ENCODE results near the gene NLK. TPM values are rescaled to one million over a fixed set of nuclear protein-coding genes. Genes with fewer than 3 reads are reported as not detected.

The NLK gene
- total and polyA plus RNA-seq, 2 donors (not counting 1 experiment from before 2014, with no cell fraction given): 14.4 to 16.1 TPM

DNA sequence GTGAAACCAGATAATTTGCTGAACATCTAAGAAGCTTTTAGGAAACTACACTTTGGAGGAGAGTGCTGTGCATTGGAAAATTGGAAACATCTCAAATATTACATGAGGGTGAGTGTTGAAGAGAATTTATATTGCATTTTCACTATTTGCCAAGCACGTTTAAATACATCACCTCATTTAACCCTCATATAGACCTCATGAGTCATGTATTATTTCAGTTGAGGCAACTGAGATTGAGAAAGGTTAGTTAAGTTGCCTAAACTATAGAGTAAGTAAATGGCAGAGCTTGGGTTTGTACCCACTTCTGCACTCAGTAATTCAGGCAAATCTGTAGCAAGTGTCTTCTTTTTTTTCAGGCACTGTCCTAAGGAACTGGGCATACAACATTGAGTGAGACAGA lies 3.7 kb upstream of the NLK start:
- peak; percentile 17 to 54 for DNase-seq (ENCODE audit: low read depth in 2 of 2)

DNA sequence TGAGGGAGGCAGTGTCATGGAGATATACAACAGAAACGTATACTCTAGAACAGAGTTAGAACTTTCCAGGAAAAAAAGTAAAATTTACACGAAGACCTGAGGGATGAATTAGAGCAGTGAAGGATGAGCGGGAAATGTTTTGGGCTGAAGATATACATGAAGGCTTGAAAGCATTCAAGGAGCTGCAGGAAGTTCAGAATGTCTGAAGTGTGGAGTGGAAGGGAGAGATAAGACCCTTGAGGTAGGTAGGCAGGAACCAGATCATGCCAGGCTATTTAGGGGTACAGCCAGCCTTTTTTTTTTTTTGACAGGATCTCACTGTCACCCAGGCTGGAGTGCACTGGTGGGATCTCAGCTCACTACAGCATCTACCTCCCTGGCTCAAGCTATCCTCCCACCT lies 3.2 kb upstream of the NLK start:
- Histone ChIP-seq H3K4me2 (ENCODE audit: extremely low read depth, insufficient read depth, low read length) (no peak overlapping the region), H3K4me3 (replicated peaks in 1 of 4; ENCODE audit: control extremely low read depth in 1 of 4, insufficient read depth in 1 of 4, low read depth in 3 of 4, low read length in 4 of 4) (no peak overlapping the region), H3K27me3 (ENCODE audit: control insufficient read depth, insufficient read depth, low read length) (no peaks in the 10 kb centered on the region), H3K36me3 (ENCODE audit: control insufficient read depth, insufficient read depth, low read length) (no peaks in the 10 kb centered on the region), H3K4me1 (ENCODE audit: control insufficient read depth, extremely low read depth, insufficient read depth, low read length) (peaks cover 2% of the 10 kb centered on the region), H3K9ac (ENCODE audit: insufficient read depth, low read length) (no peak overlapping the region), H2AFZ (ENCODE audit: low read length) (no peak overlapping the region), H3K27ac (ENCODE audit: insufficient read depth, low read length) (no peak overlapping the region), H3K9me3 (ENCODE audit: control insufficient read depth, insufficient read depth, low read depth, low read length) (no peaks in the 10 kb centered on the region), H3K79me2 (ENCODE audit: control insufficient read depth, insufficient read depth, low read length) (peaks cover 20% of the 10 kb centered on the region), H4K20me1 (ENCODE audit: control insufficient read depth, extremely low read depth, insufficient read depth, low read length) (no peaks in the 10 kb centered on the region)
- TF ChIP-seq CTCF (conservative IDR thresholded peaks at IDR 0.05 in 1 of 2, IDR thresholded peaks at IDR 0.05 in 1 of 2; ENCODE audit: low read depth in 1 of 2, low read length in 2 of 2) (no peak), EZH2 (IDR thresholded peaks at IDR 0.05; ENCODE audit: low read length, missing control alignments) (no peak)
- no peak for DNase-seq (ENCODE audit: low read depth in 2 of 2)

More for the DNA sequence above, 3.7 kb upstream of the NLK start:
- no peak overlapping the region for H2AFZ ChIP-seq (ENCODE audit: low read length)
- no peaks in the 10 kb centered on the region for H3K27me3 ChIP-seq (ENCODE audit: control insufficient read depth, insufficient read depth, low read length)
- H3K9ac ChIP-seq (ENCODE audit: insufficient read depth, low read length): no peak overlapping the region
- H3K36me3 ChIP-seq (ENCODE audit: control insufficient read depth, insufficient read depth, low read length): no peaks in the 10 kb centered on the region
- no peak overlapping the region for H3K4me2 ChIP-seq (ENCODE audit: extremely low read depth, insufficient read depth, low read length)
- TF ChIP-seq EZH2 (IDR thresholded peaks at IDR 0.05; ENCODE audit: low read length, missing control alignments) (no peak), CTCF (conservative IDR thresholded peaks at IDR 0.05 in 1 of 2, IDR thresholded peaks at IDR 0.05 in 1 of 2; ENCODE audit: low read depth in 1 of 2, low read length in 2 of 2) (no peak)
- H3K9me3 ChIP-seq (ENCODE audit: control insufficient read depth, insufficient read depth, low read depth, low read length): no peaks in the 10 kb centered on the region
- H3K4me3 ChIP-seq (replicated peaks in 1 of 4; ENCODE audit: control extremely low read depth in 1 of 4, insufficient read depth in 1 of 4, low read depth in 3 of 4, low read length in 4 of 4): no peak overlapping the region
- H3K79me2 ChIP-seq (ENCODE audit: control insufficient read depth, insufficient read depth, low read length): peaks cover 16% of the 10 kb centered on the region
- H3K4me1 ChIP-seq (ENCODE audit: control insufficient read depth, extremely low read depth, insufficient read depth, low read length): peaks cover under 1% of the 10 kb centered on the region
- H4K20me1 ChIP-seq (ENCODE audit: control insufficient read depth, extremely low read depth, insufficient read depth, low read length): no peaks in the 10 kb centered on the region
- no peak overlapping the region for H3K27ac ChIP-seq (ENCODE audit: insufficient read depth, low read length)

DNA sequence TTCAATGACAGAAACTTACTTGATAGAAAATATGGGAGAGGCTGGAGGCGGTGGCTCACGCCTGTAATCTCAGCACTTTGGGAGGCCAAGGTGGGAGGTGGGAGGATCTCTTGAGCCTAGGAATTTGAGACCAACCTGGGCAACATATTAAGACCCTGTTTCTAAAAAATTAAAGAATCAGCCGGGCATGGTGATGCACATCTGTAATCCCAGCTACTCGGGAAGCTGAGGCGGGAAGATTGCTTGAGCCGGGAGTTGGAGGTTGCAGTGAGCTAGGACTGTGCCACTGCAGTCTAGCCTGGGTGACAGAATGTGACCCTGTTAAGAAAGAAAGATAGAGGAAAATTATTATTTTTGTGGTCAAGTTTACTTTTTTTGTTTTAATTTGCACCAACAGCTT lies 2.1 kb upstream of the NLK start:
- no peak overlapping the region for H3K27ac ChIP-seq (ENCODE audit: insufficient read depth, low read length)
- no peaks in the 10 kb centered on the region for H3K27me3 ChIP-seq (ENCODE audit: control insufficient read depth, insufficient read depth, low read length)
- no peaks in the 10 kb centered on the region for H3K36me3 ChIP-seq (ENCODE audit: control insufficient read depth, insufficient read depth, low read length)
- no peaks in the 10 kb centered on the region for H4K20me1 ChIP-seq (ENCODE audit: control insufficient read depth, extremely low read depth, insufficient read depth, low read length)
- H3K4me2 ChIP-seq (ENCODE audit: extremely low read depth, insufficient read depth, low read length): peak overlapping the region; percentile 40
- H3K9ac ChIP-seq (ENCODE audit: insufficient read depth, low read length): no peak overlapping the region
- peaks cover 29% of the 10 kb centered on the region for H3K79me2 ChIP-seq (ENCODE audit: control insufficient read depth, insufficient read depth, low read length)
- no peak for TF ChIP-seq EZH2 (IDR thresholded peaks at IDR 0.05; ENCODE audit: low read length, missing control alignments)
- TF ChIP-seq CTCF (conservative IDR thresholded peaks at IDR 0.05 in 1 of 2, IDR thresholded peaks at IDR 0.05 in 1 of 2; ENCODE audit: low read depth in 1 of 2, low read length in 2 of 2): no peak
- no peak for DNase-seq (ENCODE audit: low read depth in 2 of 2)
- H2AFZ ChIP-seq (ENCODE audit: low read length): no peak overlapping the region
- H3K4me1 ChIP-seq (ENCODE audit: control insufficient read depth, extremely low read depth, insufficient read depth, low read length): peaks cover 2% of the 10 kb centered on the region
- no peaks in the 10 kb centered on the region for H3K9me3 ChIP-seq (ENCODE audit: control insufficient read depth, insufficient read depth, low read depth, low read length)
- H3K4me3 ChIP-seq (replicated peaks in 1 of 4; ENCODE audit: control extremely low read depth in 1 of 4, insufficient read depth in 1 of 4, low read depth in 3 of 4, low read length in 4 of 4): peak overlapping the region; percentile 26 to 60 (median 48)

All from fibroblast of lung (primary cell).